ENCODE measurements around the gene GARRE1.

The GARRE1 gene

GRCh38 chr19:34295103-34295502, 40.7 kb downstream of the GARRE1 start:
- DNase-seq, result no peak

GRCh38 chr19:34298891-34299520, 44.7 kb downstream of the GARRE1 start:
- no peak for DNase-seq

GRCh38 chr19:34299576-34299975, 45.2 kb downstream of the GARRE1 start:
- DNase-seq, result no peak

GRCh38 chr19:34300380-34300779, 46.0 kb downstream of the GARRE1 start:
- DNase-seq, result no peak

GRCh38 chr19:34300962-34301361, 46.6 kb downstream of the GARRE1 start:
- DNase-seq, result no peak

All from fibroblast of skin of back (primary cell).